Activated CD4-positive, alpha-beta T cell treated with anti-CD3 and anti-CD28 coated beads for 1 hour (primary cell): ENCODE data around the gene USP43.
"Not testable (repeated sequence)": the region's sequence is repeated elsewhere in the genome, so short reads cannot be mapped to it uniquely, and the experiment has no call there.

Experiments used
- DNase-seq: peaks from one replicate; pipeline ENCODE4 v3.0.0-alpha.2; 2020

The USP43 gene

DNA sequence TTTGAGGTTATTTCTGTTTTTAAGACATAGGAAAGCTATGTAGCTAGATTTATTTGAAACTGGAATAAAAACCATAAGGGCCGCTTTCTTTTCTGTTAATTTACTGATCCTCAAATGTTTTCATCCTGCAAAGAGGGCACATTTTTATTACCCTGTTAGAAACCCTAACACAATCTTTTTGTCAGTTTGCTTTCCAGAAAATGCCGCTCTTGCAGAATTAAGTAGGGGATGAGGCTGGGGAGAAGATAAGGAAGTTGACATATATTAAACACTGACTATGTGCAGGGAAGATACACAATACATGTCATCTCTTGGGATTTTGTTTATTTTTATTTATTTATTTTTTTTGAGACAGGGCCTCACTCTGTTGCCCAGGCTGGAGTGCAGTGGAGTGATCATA, 15.7 kb downstream of the USP43 start:
- DNase-seq, result no peak

DNA sequence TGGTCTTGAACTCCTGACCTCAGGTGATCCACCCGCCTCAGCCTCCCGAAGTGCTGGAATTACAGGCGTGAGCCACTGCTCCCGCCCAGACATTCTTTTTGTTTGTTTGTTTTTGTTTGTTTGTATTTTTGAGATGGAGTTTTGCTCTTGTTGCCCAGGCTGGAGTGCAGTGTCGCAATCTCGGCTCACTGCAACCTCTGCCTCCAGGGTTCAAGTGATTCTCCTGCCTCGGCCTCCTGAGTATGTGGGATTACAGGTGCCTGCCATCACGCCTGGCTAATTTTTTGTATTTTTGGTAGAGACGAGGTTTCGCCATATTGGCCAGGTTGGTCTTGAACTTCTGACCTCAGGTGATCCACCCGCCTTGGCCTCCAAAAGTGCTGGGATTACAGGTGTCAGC, 18.2 kb downstream of the USP43 start:
- DNase-seq, result not testable (repeated sequence)

DNA sequence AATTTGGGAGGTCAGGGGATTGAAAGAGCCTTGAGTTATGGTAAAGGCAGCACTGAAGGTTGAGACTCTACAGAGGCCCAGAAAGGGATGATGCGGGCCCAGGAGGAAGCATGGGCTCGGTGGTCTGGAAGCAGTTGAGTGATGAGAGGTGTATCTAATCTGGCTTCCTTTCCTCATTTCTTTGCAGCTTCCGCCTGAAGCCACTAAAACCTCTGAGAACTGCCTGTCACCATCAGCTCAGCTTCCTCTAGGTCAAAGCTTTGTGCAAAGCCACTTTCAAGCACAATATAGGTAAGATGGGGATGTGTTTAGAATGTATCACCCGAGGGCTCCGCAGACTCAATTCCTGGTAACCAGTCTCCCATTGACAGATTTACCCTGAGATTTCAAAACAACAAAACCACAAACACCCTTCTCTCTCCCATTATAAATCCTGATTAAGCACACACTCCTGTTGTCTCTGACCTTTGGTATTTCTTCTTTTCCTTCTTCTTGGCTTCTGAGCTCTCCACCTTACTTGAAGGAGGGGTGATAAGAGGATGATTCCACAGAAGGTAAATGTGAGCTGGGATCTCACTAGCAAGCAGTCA, 21.2 kb downstream of the USP43 start:
- no peak for DNase-seq

- no peak for DNase-seq
Measured at GRCh38 chr17:9668517-9668916, 23.2 kb downstream of the USP43 start.

- no peak for DNase-seq
Measured at GRCh38 chr17:9669551-9670008, 24.3 kb downstream of the USP43 start.

DNA sequence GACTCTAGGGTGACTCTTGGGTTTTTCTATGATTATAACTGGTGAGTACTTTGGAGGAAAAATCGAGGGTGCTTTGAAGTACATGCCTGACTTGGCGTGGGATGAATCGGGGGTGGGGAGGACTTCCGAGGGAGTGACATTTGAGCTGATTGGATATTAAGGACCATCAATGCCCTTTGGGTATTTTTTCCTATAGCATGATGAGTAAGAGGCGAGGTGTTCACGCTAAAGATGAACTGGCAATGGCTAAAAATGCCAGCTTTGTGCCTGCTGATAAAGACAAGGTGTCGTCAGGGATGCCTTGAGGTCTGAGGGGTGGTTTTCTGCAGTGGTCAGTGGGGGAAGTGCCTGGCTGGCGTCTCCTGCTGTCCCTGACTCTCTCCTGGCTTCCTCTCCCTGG, 25.3 kb downstream of the USP43 start:
- no peak for DNase-seq

DNA sequence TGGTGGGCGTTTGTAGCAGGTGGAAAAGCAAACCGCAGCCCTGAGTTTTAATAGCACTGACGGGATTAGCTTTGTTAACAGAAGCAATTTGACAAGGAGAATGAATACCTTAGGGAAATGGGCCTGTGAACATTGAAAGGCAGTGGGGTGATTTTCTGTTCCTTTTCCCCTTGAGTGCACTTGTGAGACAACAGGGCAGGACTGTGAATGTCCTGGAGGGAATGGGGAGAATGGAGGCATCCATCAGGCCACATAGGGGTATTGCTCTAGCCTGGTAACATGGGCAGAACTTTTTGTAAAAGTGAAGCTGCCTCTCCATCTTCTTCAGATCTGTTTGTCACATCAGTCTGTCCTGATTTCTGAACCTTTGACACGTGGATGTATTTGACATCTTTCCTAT, 26.2 kb downstream of the USP43 start:
- DNase-seq, result no peak

DNA sequence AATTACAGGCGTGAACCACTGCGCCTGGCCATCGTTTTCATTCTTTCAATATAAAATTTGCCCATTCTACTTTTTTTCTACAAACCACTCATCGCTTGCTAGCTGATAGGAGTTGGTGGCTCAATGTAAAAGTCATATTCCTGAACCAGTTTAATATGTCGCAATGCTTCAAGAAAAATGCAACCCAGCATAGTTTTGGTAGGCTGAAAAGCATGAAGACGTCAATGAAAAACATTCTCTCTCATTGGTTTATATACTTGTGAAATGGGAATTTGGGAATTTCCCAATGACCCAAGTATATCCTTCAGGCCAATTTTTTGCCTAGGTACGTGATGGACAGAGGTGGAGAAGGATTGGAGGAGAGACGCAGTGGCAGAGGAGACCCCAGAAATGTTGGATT, 26.9 kb downstream of the USP43 start:
- no peak for DNase-seq

- DNase-seq, result no peak
Measured at GRCh38 chr17:9672691-9673090, 27.4 kb downstream of the USP43 start.

DNA sequence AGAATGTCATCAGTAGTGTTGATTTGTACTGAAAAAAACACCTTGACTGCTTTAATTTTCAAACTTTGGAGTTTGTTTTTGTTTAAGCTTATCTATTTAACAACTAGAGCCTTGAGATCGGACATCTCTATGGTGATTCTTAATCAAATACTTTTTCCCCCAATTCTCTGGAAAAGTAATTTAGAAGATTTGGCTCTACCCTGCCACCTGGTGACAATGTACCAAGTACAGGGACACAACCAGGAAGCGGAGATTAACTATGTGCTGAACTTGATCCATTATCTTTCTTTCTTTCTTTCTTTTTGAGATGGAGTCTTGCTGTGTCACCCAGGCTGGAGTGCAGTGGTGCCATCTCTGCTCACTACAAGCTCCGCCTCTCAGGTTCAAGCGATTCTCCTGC, 30.8 kb downstream of the USP43 start:
- no peak for DNase-seq

- DNase-seq, result no peak
Measured at GRCh38 chr17:9676820-9677310, 31.5 kb downstream of the USP43 start.

DNA sequence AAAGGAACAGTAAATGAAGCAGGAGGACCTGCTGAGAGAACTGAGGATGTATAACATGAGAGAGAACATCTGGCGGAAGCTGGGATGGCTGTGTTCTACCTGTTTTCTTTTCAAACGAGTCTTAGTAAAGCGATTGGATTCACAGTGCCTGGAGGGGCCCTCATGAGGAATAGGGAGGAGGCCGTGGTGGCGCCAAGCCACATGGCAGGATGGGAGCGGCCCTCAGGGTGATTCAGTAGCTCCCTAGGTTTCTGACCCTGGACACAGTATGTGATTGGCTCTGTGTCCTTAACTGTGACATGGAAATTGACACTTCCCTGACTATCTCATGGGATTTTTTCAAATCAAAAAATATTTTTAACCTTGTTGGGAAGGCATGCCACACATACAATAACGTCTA, 32.1 kb downstream of the USP43 start:
- DNase-seq, result no peak

DNA sequence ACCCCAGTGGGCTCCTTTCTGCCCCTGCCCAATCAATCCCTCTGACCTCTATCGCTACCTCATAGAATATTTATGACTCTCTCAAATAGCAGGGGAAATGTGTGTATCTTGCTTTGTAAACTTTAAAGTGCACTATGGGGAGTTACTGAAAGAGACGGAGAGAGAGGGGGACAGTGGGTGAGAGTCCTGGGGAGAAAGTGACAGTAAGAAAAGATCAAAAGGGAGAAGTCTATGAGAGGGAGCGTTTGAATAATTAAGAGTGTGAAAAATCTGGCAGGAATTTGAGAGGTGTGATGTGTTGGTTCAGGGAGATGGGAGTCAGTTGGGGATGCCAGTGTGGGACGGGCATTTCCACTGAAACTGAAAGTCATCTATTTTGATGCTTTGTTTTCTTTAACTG, 32.6 kb downstream of the USP43 start:
- no peak for DNase-seq

GRCh38 chr17:9684955-9685621, 39.8 kb downstream of the USP43 start:
- no peak for DNase-seq

GRCh38 chr17:9693755-9694154, 48.4 kb downstream of the USP43 start:
- no peak for DNase-seq

- no peak for DNase-seq
Measured at GRCh38 chr17:9696279-9697044, 51.1 kb downstream of the USP43 start.

DNA sequence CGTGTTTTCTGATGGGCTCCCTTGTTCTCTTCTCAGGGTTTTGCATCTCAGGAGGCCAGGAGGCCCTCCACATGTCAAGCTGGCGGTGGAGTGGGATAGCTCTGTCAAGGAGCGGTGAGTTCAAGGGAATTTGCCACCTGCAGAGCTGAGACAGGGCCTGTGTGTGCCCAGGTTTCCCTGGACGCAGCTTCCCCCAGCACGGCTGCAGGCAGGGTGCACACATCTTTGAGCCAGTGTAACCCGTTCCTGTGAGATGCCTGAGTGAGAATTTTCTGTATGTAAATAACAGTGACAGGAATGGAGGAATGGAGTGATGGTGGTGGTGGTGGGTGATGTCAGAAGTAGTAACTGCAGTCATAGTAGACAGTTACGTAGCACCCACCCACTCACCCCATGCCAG, 54.8 kb downstream of the USP43 start:
- no peak for DNase-seq

DNA sequence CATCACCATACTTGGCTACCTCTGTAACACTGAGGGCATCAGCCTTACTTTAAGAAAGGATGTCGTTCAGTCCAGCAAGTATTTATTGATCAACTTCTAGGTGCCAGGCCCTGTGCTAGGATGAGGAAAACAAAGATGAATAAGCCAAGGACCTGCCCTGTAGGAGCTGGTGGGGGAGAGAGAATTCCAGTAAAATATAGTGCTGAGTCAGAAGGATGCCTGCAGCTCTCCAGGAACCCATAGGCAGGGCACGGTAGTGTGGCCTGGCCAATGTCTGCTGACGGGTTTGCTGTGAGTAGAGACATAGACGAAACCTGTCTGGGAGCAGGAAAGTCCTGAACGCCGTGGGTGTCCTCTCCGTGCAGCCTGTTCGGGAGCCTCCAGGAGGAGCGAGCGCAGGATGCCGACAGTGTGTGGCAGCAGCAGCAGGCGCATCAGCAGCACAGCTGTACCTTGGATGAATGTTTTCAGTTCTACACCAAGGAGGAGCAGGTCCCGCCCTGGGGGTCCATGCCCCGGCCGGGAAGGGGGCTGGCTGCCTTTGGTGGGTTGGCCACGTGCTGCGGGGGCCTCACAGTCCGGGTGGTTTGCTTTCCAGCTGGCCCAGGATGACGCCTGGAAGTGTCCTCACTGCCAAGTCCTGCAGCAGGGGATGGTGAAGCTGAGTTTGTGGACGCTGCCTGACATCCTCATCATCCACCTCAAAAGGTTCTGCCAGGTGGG, 55.6 kb downstream of the USP43 start:
- DNase-seq, result no peak

GRCh38 chr17:9702482-9702881, 57.2 kb downstream of the USP43 start:
- DNase-seq, result no peak

- no peak for DNase-seq
Measured at GRCh38 chr17:9702914-9703780, 57.8 kb downstream of the USP43 start.

DNA sequence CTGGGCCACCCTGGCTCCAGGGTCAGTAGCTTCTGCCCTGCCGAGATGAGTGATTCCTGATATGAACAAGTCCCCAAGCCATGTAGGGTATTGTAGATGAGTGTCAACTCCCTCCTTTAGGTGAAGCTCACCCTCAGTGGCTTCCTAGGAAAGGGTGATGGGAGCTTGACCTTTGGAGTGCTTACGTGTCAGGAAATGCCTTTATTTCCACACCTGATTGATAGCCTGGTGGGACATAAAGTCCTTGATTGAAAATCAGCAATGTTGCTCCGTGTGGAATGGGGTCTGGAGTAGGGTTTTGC, 58.4 kb downstream of the USP43 start:
- DNase-seq, result no peak

DNA sequence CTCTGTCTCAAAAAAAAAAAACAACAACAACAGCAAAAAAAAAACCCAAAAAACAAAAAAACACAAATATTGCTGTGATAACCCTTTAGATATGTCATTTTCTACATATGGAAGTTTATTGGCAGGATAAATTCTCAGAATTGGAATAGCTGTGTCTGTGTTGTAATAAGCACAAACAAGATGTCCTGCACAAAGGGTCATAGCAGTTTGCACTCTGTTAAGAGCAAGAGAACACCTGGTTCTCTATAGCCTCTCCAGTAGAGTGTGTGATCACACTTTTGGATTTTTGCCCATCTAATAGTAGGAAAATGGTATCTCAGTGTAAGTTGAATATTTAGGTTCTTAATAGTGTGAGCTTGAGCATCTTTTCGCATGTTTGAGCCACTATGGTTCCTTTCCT, 60.4 kb downstream of the USP43 start:
- DNase-seq, result no peak

DNA sequence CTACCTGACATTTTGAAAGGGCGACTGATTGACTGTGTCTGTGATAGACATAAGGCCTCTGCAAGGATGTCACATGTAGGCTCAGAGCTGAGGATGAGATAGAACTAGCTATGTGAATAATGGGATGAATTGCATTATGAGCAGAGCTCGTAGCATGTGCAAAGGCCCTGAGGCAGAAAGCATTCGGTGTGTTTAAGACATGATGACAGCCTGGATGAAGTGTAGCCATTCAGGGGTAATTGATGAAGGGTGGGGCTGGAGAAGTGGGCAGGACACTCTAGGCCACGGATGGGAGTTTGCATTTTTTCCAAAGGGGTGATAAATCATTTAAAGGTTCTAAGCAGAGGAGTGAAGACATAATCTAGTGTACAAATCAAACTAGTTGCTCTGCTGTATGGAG, 62.6 kb downstream of the USP43 start:
- no peak for DNase-seq
